Keratinocyte (primary cell): ENCODE data around the gene ABI2. TPM values are rescaled to one million over a fixed set of nuclear protein-coding genes. Genes with fewer than 3 reads are reported as not detected.

Experiments
- DNase-seq: peaks from one replicate; pipeline ENCODE4 v3.0.0-alpha.2; 2011; ENCODE audit warnings: low read depth, missing footprints, low spot score
- FAIRE-seq: peaks from 2 replicates; lab custom pipeline; 2011; peaks lifted over from hg19 to GRCh38; lab: Jason Lieb, UNC
- H2AFZ ChIP-seq: 2 replicates; pipeline ENCODE4 v1.6.0; 2012; ENCODE audit warnings: low read length, control low read depth, inconsistent platforms; ENCODE audit not compliant: control insufficient read depth
- H3K27ac ChIP-seq: 2 replicates; pipeline ENCODE4 v1.5.1; 2011; ENCODE audit warnings: low read length; ENCODE audit not compliant: control insufficient read depth, insufficient read depth
- H3K27me3 ChIP-seq: 3 replicates; pipeline ENCODE4 v1.6.0; 2011; ENCODE audit warnings: low read length; ENCODE audit not compliant: control insufficient read depth, insufficient read depth; ENCODE audit errors: extremely low read depth
- H3K36me3 ChIP-seq, 2 experiments: 2 replicates in 1 of 2; 3 replicates in 1 of 2; pipeline ENCODE4 v1.5.1; 2011; ENCODE audit warnings: low read length in 2 of 2, mild to moderate bottlenecking in 1 of 2; ENCODE audit not compliant: control insufficient read depth in 2 of 2, insufficient read depth in 2 of 2; ENCODE audit errors: extremely low read depth in 1 of 2
- H3K4me1 ChIP-seq: 3 replicates; pipeline ENCODE4 v1.5.1; 2011; ENCODE audit warnings: low read length; ENCODE audit not compliant: control insufficient read depth, insufficient read depth; ENCODE audit errors: extremely low read depth
- H3K4me2 ChIP-seq: 3 replicates; pipeline ENCODE4 v1.6.0; 2011; ENCODE audit warnings: low read depth, low read length; ENCODE audit not compliant: control insufficient read depth, insufficient read depth; ENCODE audit errors: extremely low read depth
- H3K4me3 ChIP-seq, 3 experiments: fragments of 200-600 bp in 1 of 3; sonication (generic) in 1 of 3; 2 replicates in 2 of 3; 3 replicates in 1 of 3; pipeline ENCODE4 v1.5.1; 2011 to 2016; ENCODE audit warnings: low read length in 3 of 3, mild to moderate bottlenecking in 3 of 3, control low read depth in 2 of 3, inconsistent platforms in 1 of 3, low read depth in 1 of 3, mixed read lengths in 1 of 3, mixed run types in 1 of 3, moderate library complexity in 1 of 3; ENCODE audit not compliant: control insufficient read depth in 2 of 3, insufficient read depth in 2 of 3; ENCODE audit errors: extremely low read depth in 1 of 3
- H3K79me2 ChIP-seq: 2 replicates; pipeline ENCODE4 v1.6.0; 2012; ENCODE audit warnings: low read length; ENCODE audit not compliant: control insufficient read depth, insufficient read depth
- H3K9ac ChIP-seq: 3 replicates; pipeline ENCODE4 v1.6.0; 2011; ENCODE audit warnings: low read length; ENCODE audit not compliant: control insufficient read depth, insufficient read depth; ENCODE audit errors: extremely low read depth
- H3K9me1 ChIP-seq: 3 replicates; pipeline ENCODE4 v1.6.0; 2011; ENCODE audit warnings: low read length; ENCODE audit not compliant: control insufficient read depth, insufficient read depth; ENCODE audit errors: extremely low read depth
- H3K9me3 ChIP-seq: 2 replicates; pipeline ENCODE4 v1.5.1; 2012; ENCODE audit warnings: low read depth, low read length; ENCODE audit not compliant: control insufficient read depth
- H4K20me1 ChIP-seq: 3 replicates; pipeline ENCODE4 v1.6.0; 2011; ENCODE audit warnings: low read length; ENCODE audit not compliant: control insufficient read depth, insufficient read depth; ENCODE audit errors: extremely low read depth
- EZH2 ChIP-seq: IDR thresholded peaks from one replicate; pipeline ENCODE4 v1.6.1; 2012; ENCODE audit warnings: inconsistent platforms, mild to moderate bottlenecking, low read length, moderate library complexity
- dilution Hi-C: fragments of 300-500 bp; cut with MboI; formaldehyde crosslinking; loops from one replicate; pipeline ENCODE4 v1.7.0; 2020; ENCODE audit warnings: low sequenced_read_pairs; ENCODE audit not compliant: extremely low pct_ligation_motif_present
- polyA plus RNA-seq, 5 experiments: library from polyadenylated mRNA; depleted of rRNA in 3 of 5; stranded (reverse) in 3 of 5; stranded (forward) in 1 of 5; unstranded in 1 of 5; fragments of >200 nt; gene quantifications; 1 replicate in 1 of 5; 2 replicates in 3 of 5; 3 replicates in 1 of 5; pipeline versions ENCODE4 v1.2.1 to v1.2.3, GENCODE V29; 2011 to 2012; ENCODE audit warnings: missing spikeins in 2 of 5, low read depth in 1 of 5, low replicate concordance in 1 of 5
- TF ChIP-seq, protein P1 (sequence below), 3 experiments: IDR thresholded peaks in 1 of 3; conservative IDR thresholded peaks in 1 of 3; optimal IDR thresholded peaks in 1 of 3; 2 replicates in 2 of 3; 3 replicates in 1 of 3; pipeline versions ENCODE3 to v1.5.1; 2011; ENCODE audit warnings: low read length in 3 of 3, mild to moderate bottlenecking in 3 of 3, moderate library complexity in 2 of 3, control low read depth in 1 of 3, inconsistent platforms in 1 of 3; ENCODE audit not compliant: insufficient read depth in 2 of 3; ENCODE audit errors: extremely low read depth in 1 of 3

ABI2 gene
- polyA plus RNA-seq, 1 donor (not counting 4 experiments of a cell fraction or from before 2014, with no cell fraction given), result 12.9 TPM

DNA sequence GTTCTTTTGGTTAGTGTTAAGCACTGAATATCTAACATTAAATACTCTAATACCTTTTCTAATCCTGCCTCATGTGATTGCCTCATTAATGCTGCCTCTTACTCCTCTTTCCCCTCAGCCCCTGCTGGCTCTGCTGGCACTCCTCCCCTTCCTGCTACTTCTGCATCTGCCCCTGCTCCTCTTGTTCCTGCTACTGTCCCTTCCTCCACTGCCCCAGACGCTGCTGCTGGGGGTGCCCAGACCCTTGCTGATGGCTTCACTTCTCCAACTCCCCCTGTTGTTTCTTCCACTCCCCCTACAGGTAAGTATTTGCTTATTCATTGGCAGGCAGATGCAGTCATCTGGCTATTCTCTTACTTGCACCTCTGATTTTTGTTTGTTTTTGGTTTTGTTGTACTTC lies 68.5 kb downstream of the ABI2 start:
- peaks cover 5% of the 10 kb centered on the region for H3K4me1 ChIP-seq
- DNase-seq, result no peak
- H3K36me3 ChIP-seq, result peaks cover 0 to 2% of the 10 kb centered on the region in 2 experiments
- TF ChIP-seq, protein P1, sequence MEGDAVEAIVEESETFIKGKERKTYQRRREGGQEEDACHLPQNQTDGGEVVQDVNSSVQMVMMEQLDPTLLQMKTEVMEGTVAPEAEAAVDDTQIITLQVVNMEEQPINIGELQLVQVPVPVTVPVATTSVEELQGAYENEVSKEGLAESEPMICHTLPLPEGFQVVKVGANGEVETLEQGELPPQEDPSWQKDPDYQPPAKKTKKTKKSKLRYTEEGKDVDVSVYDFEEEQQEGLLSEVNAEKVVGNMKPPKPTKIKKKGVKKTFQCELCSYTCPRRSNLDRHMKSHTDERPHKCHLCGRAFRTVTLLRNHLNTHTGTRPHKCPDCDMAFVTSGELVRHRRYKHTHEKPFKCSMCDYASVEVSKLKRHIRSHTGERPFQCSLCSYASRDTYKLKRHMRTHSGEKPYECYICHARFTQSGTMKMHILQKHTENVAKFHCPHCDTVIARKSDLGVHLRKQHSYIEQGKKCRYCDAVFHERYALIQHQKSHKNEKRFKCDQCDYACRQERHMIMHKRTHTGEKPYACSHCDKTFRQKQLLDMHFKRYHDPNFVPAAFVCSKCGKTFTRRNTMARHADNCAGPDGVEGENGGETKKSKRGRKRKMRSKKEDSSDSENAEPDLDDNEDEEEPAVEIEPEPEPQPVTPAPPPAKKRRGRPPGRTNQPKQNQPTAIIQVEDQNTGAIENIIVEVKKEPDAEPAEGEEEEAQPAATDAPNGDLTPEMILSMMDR (optimal IDR thresholded peaks at IDR 0.05 in 1 of 3, IDR thresholded peaks at IDR 0.05 in 1 of 3, conservative IDR thresholded peaks at IDR 0.05 in 1 of 3; ENCODE audit: extremely low read depth in 1 of 3, insufficient read depth in 2 of 3, low read length in 3 of 3), result peak; percentile 31 to 44 (median 32)
- TF ChIP-seq EZH2, result no peak
- H3K9me1 ChIP-seq, result no peaks in the 10 kb centered on the region
- no peak overlapping the region for H3K27ac ChIP-seq
- no peaks in the 10 kb centered on the region for H4K20me1 ChIP-seq
- no peaks in the 10 kb centered on the region for H3K79me2 ChIP-seq
- no peaks in the 10 kb centered on the region for H3K27me3 ChIP-seq
- no peak for FAIRE-seq
- no peak overlapping the region for H2AFZ ChIP-seq
- dilution Hi-C loops, result no loop called here
- H3K9ac ChIP-seq, result no peak overlapping the region
- no peak overlapping the region for H3K4me2 ChIP-seq
- H3K9me3 ChIP-seq, result peaks cover 2% of the 10 kb centered on the region
- no peak overlapping the region for H3K4me3 ChIP-seq

DNA sequence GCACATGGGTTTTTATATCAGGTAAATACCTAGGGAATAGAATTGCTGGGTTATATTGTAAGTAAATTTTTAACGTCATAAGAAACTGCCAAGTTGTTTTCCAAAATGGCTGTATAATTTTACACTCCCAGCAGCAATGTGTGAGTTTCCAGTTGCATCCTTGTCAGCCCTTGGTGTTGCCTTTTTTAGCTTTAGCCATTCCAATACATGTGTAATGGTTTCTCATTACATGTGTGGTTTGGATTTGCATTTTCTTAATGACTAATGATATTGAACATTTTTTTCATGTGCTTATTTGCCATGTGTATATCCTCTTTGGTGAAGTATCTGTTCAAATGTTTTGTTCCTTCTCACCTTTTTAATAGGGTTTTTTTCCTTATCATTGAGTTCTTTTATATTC lies 70.8 kb downstream of the ABI2 start:
- DNase-seq, result no peak
- Histone ChIP-seq H3K9me1 (no peaks in the 10 kb centered on the region), H4K20me1 (no peaks in the 10 kb centered on the region), H3K27me3 (no peaks in the 10 kb centered on the region), H3K4me2 (no peak overlapping the region), H3K27ac (no peak overlapping the region), H3K9ac (no peak overlapping the region), H3K79me2 (no peaks in the 10 kb centered on the region), H2AFZ (no peak overlapping the region), H3K36me3 (peaks cover 0 to 2% of the 10 kb centered on the region in 2 experiments), H3K4me1 (peaks cover 9% of the 10 kb centered on the region), H3K4me3 (no peak overlapping the region), H3K9me3 (peaks cover 2% of the 10 kb centered on the region)
- no peak for FAIRE-seq
- TF ChIP-seq, protein P1 (optimal IDR thresholded peaks at IDR 0.05 in 1 of 3, IDR thresholded peaks at IDR 0.05 in 1 of 3, conservative IDR thresholded peaks at IDR 0.05 in 1 of 3; ENCODE audit: extremely low read depth in 1 of 3, insufficient read depth in 2 of 3, low read length in 3 of 3), result no peak
- TF ChIP-seq EZH2, result no peak
- dilution Hi-C loops, result no loop called here
